ENCODE data around the gene CAMTA1. TPM values are rescaled to one million over a fixed set of nuclear protein-coding genes. Genes with fewer than 3 reads are reported as not detected.

Gene CAMTA1
- polyA plus RNA-seq, 1 donor (not counting 4 experiments of a cell fraction or from before 2014, with no cell fraction given), result 51.4 TPM

GRCh38 chr1:7721940-7722669 is 936.9 kb downstream of the CAMTA1 start:
- Histone ChIP-seq H3K27me3 (ENCODE audit: control insufficient read depth, extremely low read depth, insufficient read depth, low read length) (no peaks in the 10 kb centered on the region), H3K4me2 (ENCODE audit: control insufficient read depth, extremely low read depth, insufficient read depth, low read depth, low read length) (no peak overlapping the region)
- FAIRE-seq, result no peak

DNA sequence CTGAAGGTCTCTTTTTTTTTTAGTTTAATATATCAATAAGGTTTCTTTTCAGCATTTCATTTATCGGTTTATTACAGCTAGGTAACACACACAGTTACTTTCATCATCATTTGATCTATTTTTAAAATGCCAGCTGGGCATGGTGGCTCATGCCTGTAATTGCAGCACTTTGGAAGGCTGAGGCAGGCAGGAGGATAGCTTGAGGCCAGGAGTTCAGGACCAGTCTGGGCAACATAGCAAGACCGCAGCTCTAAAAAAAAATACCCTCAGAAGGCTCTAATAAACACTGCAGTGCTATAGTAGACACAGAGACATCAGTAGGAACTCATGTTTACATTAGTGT is 937.4 kb downstream of the CAMTA1 start:
- Histone ChIP-seq H3K4me1 (ENCODE audit: control insufficient read depth, extremely low read depth, insufficient read depth, low read length) (peaks cover 5% of the 10 kb centered on the region), H3K27ac (ENCODE audit: control insufficient read depth, insufficient read depth, low read length) (no peak overlapping the region), H3K9me1 (ENCODE audit: control insufficient read depth, extremely low read depth, insufficient read depth, low read length) (no peaks in the 10 kb centered on the region), H4K20me1 (ENCODE audit: control insufficient read depth, extremely low read depth, insufficient read depth, low read length) (no peaks in the 10 kb centered on the region), H3K9ac (ENCODE audit: control insufficient read depth, extremely low read depth, insufficient read depth, low read length) (no peak overlapping the region), H2AFZ (ENCODE audit: control insufficient read depth, low read length) (no peak overlapping the region), H3K79me2 (ENCODE audit: control insufficient read depth, insufficient read depth, low read length) (no peaks in the 10 kb centered on the region), H3K9me3 (ENCODE audit: control insufficient read depth, low read depth, low read length) (no peaks in the 10 kb centered on the region), H3K36me3 (ENCODE audit: control insufficient read depth in 2 of 2, extremely low read depth in 1 of 2, insufficient read depth in 2 of 2, low read length in 2 of 2) (no peaks in the 10 kb centered on the region), H3K4me3 (ENCODE audit: control insufficient read depth in 2 of 3, extremely low read depth in 1 of 3, insufficient read depth in 2 of 3, low read depth in 1 of 3, low read length in 3 of 3) (no peak overlapping the region), H3K4me2 (ENCODE audit: control insufficient read depth, extremely low read depth, insufficient read depth, low read depth, low read length) (no peak overlapping the region), H3K27me3 (ENCODE audit: control insufficient read depth, extremely low read depth, insufficient read depth, low read length) (no peaks in the 10 kb centered on the region)
- dilution Hi-C loops (cut with MboI; ENCODE audit: extremely low pct_ligation_motif_present, low sequenced_read_pairs), result no loop called here
- DNase-seq (ENCODE audit: low read depth, low spot score), result no peak
- TF ChIP-seq EZH2 (IDR thresholded peaks at IDR 0.05; ENCODE audit: low read length), result no peak
- TF ChIP-seq, protein P1, sequence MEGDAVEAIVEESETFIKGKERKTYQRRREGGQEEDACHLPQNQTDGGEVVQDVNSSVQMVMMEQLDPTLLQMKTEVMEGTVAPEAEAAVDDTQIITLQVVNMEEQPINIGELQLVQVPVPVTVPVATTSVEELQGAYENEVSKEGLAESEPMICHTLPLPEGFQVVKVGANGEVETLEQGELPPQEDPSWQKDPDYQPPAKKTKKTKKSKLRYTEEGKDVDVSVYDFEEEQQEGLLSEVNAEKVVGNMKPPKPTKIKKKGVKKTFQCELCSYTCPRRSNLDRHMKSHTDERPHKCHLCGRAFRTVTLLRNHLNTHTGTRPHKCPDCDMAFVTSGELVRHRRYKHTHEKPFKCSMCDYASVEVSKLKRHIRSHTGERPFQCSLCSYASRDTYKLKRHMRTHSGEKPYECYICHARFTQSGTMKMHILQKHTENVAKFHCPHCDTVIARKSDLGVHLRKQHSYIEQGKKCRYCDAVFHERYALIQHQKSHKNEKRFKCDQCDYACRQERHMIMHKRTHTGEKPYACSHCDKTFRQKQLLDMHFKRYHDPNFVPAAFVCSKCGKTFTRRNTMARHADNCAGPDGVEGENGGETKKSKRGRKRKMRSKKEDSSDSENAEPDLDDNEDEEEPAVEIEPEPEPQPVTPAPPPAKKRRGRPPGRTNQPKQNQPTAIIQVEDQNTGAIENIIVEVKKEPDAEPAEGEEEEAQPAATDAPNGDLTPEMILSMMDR (optimal IDR thresholded peaks at IDR 0.05 in 1 of 3, IDR thresholded peaks at IDR 0.05 in 1 of 3, conservative IDR thresholded peaks at IDR 0.05 in 1 of 3; ENCODE audit: extremely low read depth in 1 of 3, insufficient read depth in 2 of 3, low read length in 3 of 3), result no peak
- FAIRE-seq, result no peak

More at GRCh38 chr1:7721940-7722669, 936.9 kb downstream of the CAMTA1 start:
- Histone ChIP-seq H4K20me1 (ENCODE audit: control insufficient read depth, extremely low read depth, insufficient read depth, low read length) (no peaks in the 10 kb centered on the region), H3K4me3 (ENCODE audit: control insufficient read depth in 2 of 3, extremely low read depth in 1 of 3, insufficient read depth in 2 of 3, low read depth in 1 of 3, low read length in 3 of 3) (no peak overlapping the region), H3K9me1 (ENCODE audit: control insufficient read depth, extremely low read depth, insufficient read depth, low read length) (no peaks in the 10 kb centered on the region), H2AFZ (ENCODE audit: control insufficient read depth, low read length) (no peak overlapping the region), H3K79me2 (ENCODE audit: control insufficient read depth, insufficient read depth, low read length) (no peaks in the 10 kb centered on the region), H3K27ac (ENCODE audit: control insufficient read depth, insufficient read depth, low read length) (no peak overlapping the region), H3K9ac (ENCODE audit: control insufficient read depth, extremely low read depth, insufficient read depth, low read length) (no peak overlapping the region), H3K9me3 (ENCODE audit: control insufficient read depth, low read depth, low read length) (no peaks in the 10 kb centered on the region), H3K36me3 (ENCODE audit: control insufficient read depth in 2 of 2, extremely low read depth in 1 of 2, insufficient read depth in 2 of 2, low read length in 2 of 2) (no peaks in the 10 kb centered on the region), H3K4me1 (ENCODE audit: control insufficient read depth, extremely low read depth, insufficient read depth, low read length) (peaks cover 5% of the 10 kb centered on the region)
- no peak for DNase-seq (ENCODE audit: low read depth, low spot score)
- no peak for TF ChIP-seq EZH2 (IDR thresholded peaks at IDR 0.05; ENCODE audit: low read length)
- TF ChIP-seq, protein P1 (optimal IDR thresholded peaks at IDR 0.05 in 1 of 3, IDR thresholded peaks at IDR 0.05 in 1 of 3, conservative IDR thresholded peaks at IDR 0.05 in 1 of 3; ENCODE audit: extremely low read depth in 1 of 3, insufficient read depth in 2 of 3, low read length in 3 of 3), result no peak
- dilution Hi-C loops (cut with MboI; ENCODE audit: extremely low pct_ligation_motif_present, low sequenced_read_pairs), result no loop called here

Measured in keratinocyte (primary cell).